ENCODE data around the gene FOXP2.
"Not testable (repeated sequence)": the region's sequence is repeated elsewhere in the genome, so short reads cannot be mapped to it uniquely, and the experiment has no call there.

The FOXP2 gene

DNA sequence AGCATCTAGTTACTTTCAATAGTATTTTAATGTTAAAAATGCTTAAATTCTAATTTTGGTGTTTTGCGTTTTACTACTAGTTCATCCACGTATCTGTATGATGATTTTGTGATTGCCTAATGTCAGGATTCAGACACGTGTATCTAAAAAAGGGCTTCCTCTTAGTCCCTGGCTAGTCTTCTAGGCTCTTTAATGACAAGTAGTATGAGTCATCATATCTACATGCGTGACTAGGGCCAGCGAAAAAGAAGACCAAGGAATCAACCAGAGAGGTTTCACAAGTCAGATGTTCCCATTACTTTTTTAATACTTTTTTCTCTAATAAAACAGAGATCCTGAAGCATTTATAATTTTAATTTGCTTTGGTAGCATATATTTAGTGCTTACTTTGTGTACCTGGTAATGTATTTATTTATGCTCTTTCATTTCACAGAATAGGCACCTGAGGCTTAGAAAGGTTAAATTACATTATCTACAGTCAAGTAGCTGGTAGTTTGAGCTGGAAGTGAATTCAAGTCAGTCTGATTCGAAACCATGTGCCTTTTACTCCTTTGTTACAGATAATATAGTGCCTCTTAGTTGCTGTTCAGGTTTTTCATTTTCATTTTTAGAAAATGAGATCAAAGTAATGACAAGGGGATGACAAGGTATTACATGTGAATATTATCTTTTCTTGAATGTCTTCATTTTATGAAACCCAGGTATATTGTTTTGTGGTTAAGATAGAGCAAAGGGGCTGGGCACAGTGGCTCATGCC is 140.3 kb downstream of the FOXP2 start:
- no peak for DNase-seq (ENCODE audit: low read depth, low spot score)
- no peak overlapping the region for H3K4me3 ChIP-seq (ENCODE audit: low read depth, low read length)
- POLR2A ChIA-PET, result no interaction called here
- TF ChIP-seq CTCF (IDR thresholded peaks at IDR 0.05; ENCODE audit: insufficient read depth, low read length, missing control alignments), result no peak
- CTCF ChIA-PET, result no interaction called here

DNA sequence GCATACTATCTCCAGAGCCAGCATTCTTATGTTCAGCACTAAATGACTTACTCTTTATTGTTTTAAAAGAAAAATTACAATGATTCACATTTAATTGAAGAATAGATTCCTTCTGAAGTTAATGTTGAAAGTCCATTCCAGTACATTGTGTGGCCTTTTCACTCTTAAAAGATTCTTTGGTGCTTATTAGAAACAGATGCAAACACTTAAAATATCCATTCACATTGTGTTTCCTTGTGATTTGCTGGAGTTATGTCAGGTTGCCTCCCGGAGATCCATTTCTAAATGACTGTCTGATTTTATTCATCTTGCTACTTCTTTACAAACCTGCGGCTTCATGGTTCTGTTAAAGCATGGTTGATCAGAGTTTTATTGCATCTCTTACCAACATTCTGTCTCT is 152.8 kb downstream of the FOXP2 start:
- ChIA-PET POLR2A (no interaction called here), CTCF (no interaction called here)
- H3K4me3 ChIP-seq (ENCODE audit: low read depth, low read length), result no peak overlapping the region
- TF ChIP-seq CTCF (IDR thresholded peaks at IDR 0.05; ENCODE audit: insufficient read depth, low read length, missing control alignments), result no peak
- no peak for DNase-seq (ENCODE audit: low read depth, low spot score)

DNA sequence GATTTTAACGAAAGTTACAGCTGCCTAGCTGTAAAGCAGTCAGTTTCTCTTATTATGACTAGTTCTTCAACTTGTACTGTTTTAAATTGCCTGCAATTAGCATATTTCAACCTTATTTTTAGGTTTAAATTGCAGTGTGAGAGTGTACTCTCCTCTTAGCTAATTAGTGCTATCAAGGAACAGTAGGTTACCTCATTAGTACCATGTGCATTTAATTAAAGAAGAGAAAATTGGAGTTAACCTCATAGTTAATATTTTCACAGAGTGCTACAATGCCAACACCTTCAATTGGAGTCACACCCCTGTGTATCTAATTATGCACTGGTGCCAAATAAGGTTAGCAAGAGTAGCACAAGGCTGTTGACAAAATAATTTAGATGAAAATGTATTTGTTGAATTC is 154.6 kb downstream of the FOXP2 start:
- H3K4me3 ChIP-seq (ENCODE audit: low read depth, low read length), result no peak overlapping the region
- ChIA-PET CTCF (no interaction called here), POLR2A (no interaction called here)
- no peak for DNase-seq (ENCODE audit: low read depth, low spot score)
- no peak for TF ChIP-seq CTCF (IDR thresholded peaks at IDR 0.05; ENCODE audit: insufficient read depth, low read length, missing control alignments)

GRCh38 chr7:114574384-114574783 is 159.8 kb downstream of the FOXP2 start:
- POLR2A ChIA-PET, result no interaction called here
- H3K4me3 ChIP-seq (ENCODE audit: low read depth, low read length), result no peak overlapping the region
- DNase-seq (ENCODE audit: low read depth, low spot score), result no peak
- TF ChIP-seq CTCF (IDR thresholded peaks at IDR 0.05; ENCODE audit: insufficient read depth, low read length, missing control alignments), result no peak
- CTCF ChIA-PET, result no interaction called here

- ChIA-PET POLR2A (no interaction called here), CTCF (no interaction called here)
Observed at GRCh38 chr7:114575098-114575497, 160.5 kb downstream of the FOXP2 start.

DNA sequence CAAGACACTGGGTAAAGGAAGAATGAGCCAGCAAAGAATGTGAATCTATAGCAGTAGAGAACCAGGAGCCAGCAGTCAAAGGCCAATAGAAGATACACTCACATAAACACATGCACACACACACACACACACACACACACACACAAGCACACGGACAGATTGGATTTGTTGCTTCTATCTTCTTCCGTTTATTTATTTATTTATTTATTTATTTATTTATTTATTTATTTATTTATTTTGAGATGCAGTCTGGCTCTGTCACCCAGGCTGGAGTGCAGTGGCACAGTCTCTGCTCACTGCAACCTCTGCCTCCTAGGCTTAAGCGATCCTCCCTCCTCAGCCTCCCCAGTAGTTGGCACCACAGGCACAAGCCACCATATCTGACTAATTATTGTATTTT is 166.3 kb downstream of the FOXP2 start:
- CTCF ChIA-PET; DNase-seq (ENCODE audit: low read depth, low spot score); POLR2A ChIA-PET: not testable (repeated sequence)

More at GRCh38 chr7:114575098-114575497, 160.5 kb downstream of the FOXP2 start:
- DNase-seq (ENCODE audit: low read depth, low spot score), result no peak
- no peak overlapping the region for H3K4me3 ChIP-seq (ENCODE audit: low read depth, low read length)
- no peak for TF ChIP-seq CTCF (IDR thresholded peaks at IDR 0.05; ENCODE audit: insufficient read depth, low read length, missing control alignments)

GRCh38 chr7:114588506-114588905 is 173.9 kb downstream of the FOXP2 start:
- H3K4me3 ChIP-seq (ENCODE audit: low read depth, low read length), result no peak overlapping the region
- no peak for TF ChIP-seq CTCF (IDR thresholded peaks at IDR 0.05; ENCODE audit: insufficient read depth, low read length, missing control alignments)
- no peak for DNase-seq (ENCODE audit: low read depth, low spot score)
- ChIA-PET POLR2A (no interaction called here), CTCF (no interaction called here)

More for the DNA sequence above, 166.3 kb downstream of the FOXP2 start:
- not testable (repeated sequence) for H3K4me3 ChIP-seq (ENCODE audit: low read depth, low read length)

Measured in AG04449 (cell line).